ENCODE data around the gene KRTAP29-1.
"Not testable (repeated sequence)": the region's sequence is repeated elsewhere in the genome, so short reads cannot be mapped to it uniquely, and the experiment has no call there.

The KRTAP29-1 gene

GRCh38 chr17:41258406-41258805 lies 44.2 kb downstream of the KRTAP29-1 start:
- Histone ChIP-seq H3K9ac (ENCODE audit: low read length) (no peak overlapping the region), H3K36me3 (ENCODE audit: control insufficient read depth, insufficient read depth, low read length, severe bottlenecking) (no peaks in the 10 kb centered on the region), H3K4me3 (ENCODE audit: low read length) (no peak overlapping the region), H3K4me1 (ENCODE audit: control insufficient read depth, insufficient read depth, low read length) (peaks cover 18% of the 10 kb centered on the region), H3K27me3 (replicated peaks; ENCODE audit: control insufficient read depth, insufficient read depth, low read length) (peaks cover 6% of the 10 kb centered on the region), H3K9me3 (ENCODE audit: control insufficient read depth, low read length) (no peaks in the 10 kb centered on the region)
- peak; percentile 73 for DNase-seq (ENCODE audit: low read depth)

GRCh38 chr17:41256291-41256685 lies 46.4 kb downstream of the KRTAP29-1 start:
- peak; percentile 39 for DNase-seq (ENCODE audit: low read depth)
- Histone ChIP-seq H3K27me3 (replicated peaks; ENCODE audit: control insufficient read depth, insufficient read depth, low read length) (no peaks in the 10 kb centered on the region), H3K4me3 (ENCODE audit: low read length) (no peak overlapping the region), H3K36me3 (ENCODE audit: control insufficient read depth, insufficient read depth, low read length, severe bottlenecking) (no peaks in the 10 kb centered on the region), H3K9ac (ENCODE audit: low read length) (no peak overlapping the region), H3K4me1 (ENCODE audit: control insufficient read depth, insufficient read depth, low read length) (peaks cover 23% of the 10 kb centered on the region), H3K9me3 (ENCODE audit: control insufficient read depth, low read length) (no peaks in the 10 kb centered on the region)

GRCh38 chr17:41255381-41256290 lies 47.0 kb downstream of the KRTAP29-1 start, which contains the start of gene KRTAP9-9:
TSS of gene KRTAP9-9 (plus strand) at chr17:41255384.
- not testable (repeated sequence) for H3K27me3 ChIP-seq (replicated peaks; ENCODE audit: control insufficient read depth, insufficient read depth, low read length)

GRCh38 chr17:41254861-41255260 lies 47.8 kb downstream of the KRTAP29-1 start:
- peaks cover 23% of the 10 kb centered on the region for H3K4me1 ChIP-seq (ENCODE audit: control insufficient read depth, insufficient read depth, low read length)
- no peaks in the 10 kb centered on the region for H3K27me3 ChIP-seq (replicated peaks; ENCODE audit: control insufficient read depth, insufficient read depth, low read length)
- no peak for DNase-seq (ENCODE audit: low read depth)
- H3K9me3 ChIP-seq (ENCODE audit: control insufficient read depth, low read length): no peaks in the 10 kb centered on the region
- no peaks in the 10 kb centered on the region for H3K36me3 ChIP-seq (ENCODE audit: control insufficient read depth, insufficient read depth, low read length, severe bottlenecking)
- no peak overlapping the region for H3K4me3 ChIP-seq (ENCODE audit: low read length)
- no peak overlapping the region for H3K9ac ChIP-seq (ENCODE audit: low read length)

More at GRCh38 chr17:41255381-41256290, 47.0 kb downstream of the KRTAP29-1 start, which contains the start of gene KRTAP9-9:
- not testable (repeated sequence) for H3K9ac ChIP-seq (ENCODE audit: low read length); H3K36me3 ChIP-seq (ENCODE audit: control insufficient read depth, insufficient read depth, low read length, severe bottlenecking); H3K4me3 ChIP-seq (ENCODE audit: low read length); H3K9me3 ChIP-seq (ENCODE audit: control insufficient read depth, low read length)
- DNase-seq (ENCODE audit: low read depth): peak; percentile 43
- peaks cover 23% of the 10 kb centered on the region for H3K4me1 ChIP-seq (ENCODE audit: control insufficient read depth, insufficient read depth, low read length)

All from adipocyte (in vitro differentiated cells).